GM18505 (cell line): ENCODE measurements around the gene HOMER1.

ENCODE experiments used
- ATAC-seq: cut with Tn5 transposase; IDR thresholded peaks from one replicate; pipeline ENCODE4 v1.9.1; 2021; ENCODE audit not compliant: unreplicated experiment
- POLR2A ChIP-seq: IDR thresholded peaks from 4 replicates; pipeline ENCODE4 v1.6.1; 2011; ENCODE audit warnings: borderline replicate concordance; ENCODE audit not compliant: insufficient read depth, insufficient read length; ENCODE audit errors: extremely low read depth

Gene HOMER1

GRCh38 chr5:79456400-79456799, 57.5 kb downstream of the HOMER1 start:
- ATAC-seq, result no peak
- no peak for TF ChIP-seq POLR2A

GRCh38 chr5:79454043-79454442, 59.9 kb downstream of the HOMER1 start:
- TF ChIP-seq POLR2A, result no peak
- ATAC-seq, result no peak

- TF ChIP-seq POLR2A, result no peak
- ATAC-seq, result no peak
These were observed 65.6 kb downstream of the HOMER1 start for GRCh38 chr5:79448336-79448735.

DNA sequence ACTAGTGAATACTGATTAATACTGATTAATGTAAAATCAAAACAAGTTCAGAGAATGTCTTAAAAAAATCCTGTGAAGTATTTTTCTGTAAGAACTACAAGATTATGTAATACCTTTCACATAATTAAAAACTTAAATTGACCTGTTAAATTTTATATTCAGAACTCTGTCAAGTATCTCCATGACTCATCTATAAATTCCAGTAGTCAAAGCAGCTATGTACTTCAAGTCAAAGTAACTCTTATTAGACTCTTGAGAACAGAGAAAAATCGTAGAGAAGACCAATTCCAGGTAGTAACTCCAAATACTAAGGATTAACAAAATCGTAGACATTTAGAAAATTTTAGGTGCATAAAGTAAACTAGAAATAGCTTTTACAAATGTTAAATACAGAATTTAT, 77.1 kb downstream of the HOMER1 start:
- ATAC-seq, result no peak
- TF ChIP-seq POLR2A, result no peak

DNA sequence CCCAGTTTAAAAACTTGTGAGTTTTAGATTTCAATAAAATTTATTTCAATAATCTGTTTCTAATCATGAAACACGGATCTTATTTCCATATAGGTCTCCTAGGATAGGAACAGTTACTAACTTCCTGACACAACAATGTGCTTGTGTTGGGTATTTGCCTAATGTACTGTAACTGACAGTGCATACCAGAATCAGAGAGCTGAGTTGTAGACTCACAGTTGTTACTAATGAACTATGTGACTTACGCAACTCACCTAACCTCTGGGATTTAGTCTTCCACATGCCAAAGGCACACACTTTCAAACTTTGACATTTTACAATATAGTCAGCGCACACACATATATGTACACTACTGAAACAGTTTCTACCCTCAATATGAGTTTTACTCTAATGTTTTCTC, 77.7 kb downstream of the HOMER1 start:
- no peak for ATAC-seq
- TF ChIP-seq POLR2A, result no peak

DNA sequence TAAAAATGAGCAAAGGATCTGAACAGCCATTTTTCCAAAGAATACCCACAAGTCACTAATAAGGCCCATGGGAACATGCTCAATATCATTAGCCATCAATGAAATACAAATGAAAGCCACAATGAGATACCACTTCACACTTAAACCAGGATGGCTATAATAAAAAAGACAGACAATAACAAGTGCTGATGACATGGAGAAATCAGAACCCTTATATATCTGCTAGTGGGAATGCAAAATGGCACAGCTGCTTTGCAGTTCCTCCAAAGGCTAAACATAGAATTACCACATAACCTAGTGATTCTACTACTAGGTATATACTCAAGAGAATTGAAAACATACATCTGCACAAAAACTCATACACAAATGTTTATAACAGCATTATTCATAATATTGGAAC, 83.7 kb downstream of the HOMER1 start:
- TF ChIP-seq POLR2A, result no peak
- ATAC-seq, result no peak

- ATAC-seq, result no peak
- TF ChIP-seq POLR2A, result no peak
These were observed 90.6 kb downstream of the HOMER1 start for GRCh38 chr5:79423296-79423695.

DNA sequence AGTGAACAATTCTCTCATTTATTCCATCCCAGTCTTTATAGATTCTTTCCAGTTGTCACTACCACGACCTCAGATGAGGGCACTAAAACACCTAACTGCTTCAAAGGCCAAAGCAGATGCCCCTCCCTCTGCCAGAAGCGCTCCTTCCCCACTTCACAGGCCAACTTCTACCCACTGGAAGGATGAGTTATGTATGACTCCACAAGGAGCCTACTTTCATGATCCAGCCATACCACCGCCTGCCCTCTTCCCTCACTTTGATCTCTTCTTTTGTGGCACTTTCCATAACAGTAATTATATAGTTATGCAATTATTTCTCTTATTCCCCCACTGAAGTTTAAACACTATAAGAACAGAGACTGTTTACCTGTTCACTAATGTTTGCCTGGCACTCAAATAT, 93.7 kb downstream of the HOMER1 start:
- no peak for TF ChIP-seq POLR2A
- ATAC-seq, result no peak

- no peak for ATAC-seq
- TF ChIP-seq POLR2A, result no peak
These were observed 95.7 kb downstream of the HOMER1 start for GRCh38 chr5:79418276-79418675.

DNA sequence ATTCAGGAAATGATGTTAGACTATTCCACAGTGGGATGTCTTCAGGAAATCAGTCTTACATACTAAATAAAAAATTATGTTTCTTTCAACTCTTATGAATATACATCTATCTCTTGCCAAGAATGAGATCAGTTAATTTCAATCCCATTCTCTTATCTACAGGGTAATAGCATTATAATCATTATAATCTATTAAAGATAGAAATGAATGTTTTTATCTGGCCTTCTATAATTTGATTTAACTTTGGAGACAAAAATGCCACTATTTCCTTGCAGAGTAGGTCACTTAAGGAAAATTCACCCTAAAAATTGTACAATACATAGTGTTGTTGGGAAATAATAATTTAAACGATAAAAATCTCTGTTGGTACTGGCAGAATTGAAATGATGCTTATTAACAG, 96.4 kb downstream of the HOMER1 start:
- ATAC-seq, result no peak
- no peak for TF ChIP-seq POLR2A

DNA sequence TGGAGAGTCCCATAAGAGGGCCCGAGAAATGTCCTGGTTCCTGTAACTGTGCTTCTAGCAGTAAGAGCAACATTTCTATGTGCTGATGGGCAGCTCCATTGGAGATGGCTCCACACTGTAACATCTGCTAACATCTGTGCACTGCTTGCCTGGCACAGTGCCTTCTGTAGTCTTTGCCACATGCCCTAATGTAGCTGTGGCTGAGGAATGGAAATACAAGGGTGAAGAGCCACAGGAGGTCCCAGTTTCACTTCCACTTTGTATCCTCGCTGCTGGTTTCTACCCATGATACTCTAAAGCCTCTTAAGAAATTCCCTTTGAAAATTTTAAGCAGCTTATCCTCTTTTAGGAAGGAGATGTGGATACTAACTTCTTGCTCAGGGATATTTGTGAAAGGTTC, 97.4 kb downstream of the HOMER1 start:
- no peak for TF ChIP-seq POLR2A
- ATAC-seq, result peak; percentile 90

- TF ChIP-seq POLR2A, result no peak
- no peak for ATAC-seq
These were observed 100.8 kb downstream of the HOMER1 start for GRCh38 chr5:79413112-79413511.

DNA sequence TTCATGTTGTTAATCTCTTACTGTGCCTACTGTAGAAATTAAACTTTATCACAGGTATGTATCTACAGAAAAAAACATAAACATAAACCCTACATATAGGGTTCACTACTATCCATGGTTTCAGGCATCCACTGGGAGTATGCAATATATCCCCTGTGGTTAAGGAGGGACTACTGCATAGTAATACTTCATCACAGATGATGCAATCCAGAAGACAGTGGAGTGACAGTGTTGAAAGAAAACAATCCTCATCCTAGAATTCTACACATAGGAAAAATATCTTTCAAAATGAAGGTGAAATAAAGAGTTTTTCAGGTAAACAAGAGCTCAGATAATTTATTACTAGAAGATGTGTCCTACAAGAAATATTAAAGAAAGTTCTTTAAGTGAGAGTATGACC, 105.9 kb downstream of the HOMER1 start:
- TF ChIP-seq POLR2A, result no peak
- ATAC-seq, result no peak

GRCh38 chr5:79407591-79407990, 106.3 kb downstream of the HOMER1 start:
- ATAC-seq, result no peak
- no peak for TF ChIP-seq POLR2A

DNA sequence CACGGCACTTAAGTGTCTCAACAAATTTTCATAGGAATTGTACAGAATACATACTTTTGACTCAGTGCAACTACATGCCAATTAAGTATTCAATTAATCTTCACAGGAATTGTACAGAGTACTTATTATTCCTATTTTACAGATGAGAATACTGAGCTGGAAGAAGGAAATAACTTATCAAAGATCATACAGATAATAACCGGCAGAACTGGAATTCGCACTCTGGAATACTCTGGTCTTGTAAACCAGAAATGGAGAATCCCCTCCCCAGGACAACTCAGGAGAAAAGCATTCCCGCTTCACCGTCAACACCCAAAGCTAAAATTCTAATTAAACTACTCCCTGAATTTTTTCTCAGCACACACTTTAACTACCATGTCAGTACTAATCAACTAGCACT, 112.7 kb downstream of the HOMER1 start:
- no peak for TF ChIP-seq POLR2A
- ATAC-seq, result no peak

DNA sequence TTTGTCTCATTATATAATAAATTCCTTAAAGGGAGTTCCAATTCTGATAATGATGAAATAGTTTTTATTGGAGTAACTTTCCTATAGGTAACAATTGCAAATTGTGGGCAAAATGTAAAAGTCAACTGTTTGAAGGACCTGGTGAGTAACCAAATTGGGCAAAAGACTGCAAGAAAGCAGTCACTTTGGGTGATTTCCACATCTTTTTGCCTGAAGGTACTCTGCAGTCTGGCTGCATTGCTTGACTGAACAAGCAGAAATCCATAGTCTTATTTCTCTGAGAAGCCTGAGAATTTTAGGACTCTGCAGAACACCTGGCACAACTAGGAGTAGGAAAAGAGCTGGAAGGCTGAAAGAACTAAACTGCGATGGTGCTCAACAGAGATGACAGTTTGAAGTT, 114.9 kb downstream of the HOMER1 start:
- ATAC-seq, result no peak
- TF ChIP-seq POLR2A, result no peak

DNA sequence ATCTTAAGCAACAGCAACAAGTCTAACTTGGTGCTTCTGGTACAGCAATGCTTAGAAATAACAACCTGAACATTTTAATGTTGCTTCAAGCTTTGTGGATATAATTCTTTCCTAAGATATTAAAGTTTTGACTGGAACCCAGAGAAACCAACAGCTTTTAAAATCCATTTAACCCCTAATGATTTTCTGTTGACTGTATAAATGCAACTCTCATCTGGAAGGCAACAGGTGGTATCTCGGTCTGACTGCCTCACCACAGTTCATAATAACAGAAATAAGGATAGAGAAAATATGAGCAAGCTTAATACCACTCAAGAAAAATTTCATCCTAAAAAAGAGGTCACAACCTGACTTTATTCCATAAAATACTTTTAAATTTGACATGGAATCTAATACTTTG, 116.9 kb downstream of the HOMER1 start:
- no peak for TF ChIP-seq POLR2A
- ATAC-seq, result no peak

DNA sequence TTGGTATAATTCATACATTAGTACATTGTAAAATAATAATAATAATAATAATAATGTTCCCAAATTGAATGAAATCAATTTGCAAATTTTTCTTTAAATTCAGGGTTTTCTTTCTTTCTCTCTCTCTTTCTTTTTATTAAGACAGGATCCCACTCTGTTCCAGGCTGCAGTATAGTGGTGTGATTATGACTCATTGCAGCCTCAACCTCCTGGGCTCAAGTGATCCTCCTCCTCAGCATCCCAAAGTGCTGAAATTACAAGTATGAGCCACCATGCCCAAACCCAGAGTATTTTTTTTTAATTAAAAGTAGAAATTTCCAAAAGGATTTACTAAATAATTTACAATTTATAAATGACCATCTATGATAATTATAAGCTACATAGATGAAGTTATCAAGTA, 117.7 kb downstream of the HOMER1 start:
- ATAC-seq, result no peak
- TF ChIP-seq POLR2A, result no peak
